GM23248 (cell line): ENCODE measurements around the gene STUM. TPM values are rescaled to one million over a fixed set of nuclear protein-coding genes. Genes with fewer than 3 reads are reported as not detected.

Experiments
- DNase-seq: peaks from one replicate; pipeline ENCODE4 v3.0.0-alpha.2; 2015
- H2AFZ ChIP-seq: fragments of 200-600 bp; sonication (generic); 2 replicates; pipeline ENCODE4 v1.6.1; 2016; ENCODE audit warnings: antibody characterized with exemption
- H3F3A ChIP-seq: fragments of 200-600 bp; sonication (generic); 2 replicates; pipeline ENCODE4 v1.6.1; 2016; ENCODE audit warnings: mild to moderate bottlenecking, antibody characterized with exemption, mixed run types; ENCODE audit not compliant: insufficient read depth
- H3K27ac ChIP-seq: fragments of 200-600 bp; sonication (generic); 2 replicates; pipeline ENCODE4 v1.5.1; 2016; ENCODE audit warnings: mild to moderate bottlenecking
- H3K27me3 ChIP-seq: fragments of 200-600 bp; sonication (generic); replicated peaks from 2 replicates; pipeline ENCODE4 v1.6.1; 2016; ENCODE audit warnings: mild to moderate bottlenecking; ENCODE audit not compliant: insufficient read depth
- H3K36me3 ChIP-seq: fragments of 200-600 bp; sonication (generic); 2 replicates; pipeline ENCODE4 v1.6.1; 2016; ENCODE audit warnings: low read depth, mild to moderate bottlenecking
- H3K4me1 ChIP-seq: fragments of 200-600 bp; sonication (generic); 2 replicates; pipeline ENCODE4 v1.6.1; 2016; ENCODE audit warnings: mild to moderate bottlenecking; ENCODE audit not compliant: insufficient read depth
- H3K4me2 ChIP-seq: fragments of 200-600 bp; sonication (generic); one replicate; pipeline ENCODE4 v1.6.1; 2016; ENCODE audit warnings: mild to moderate bottlenecking; ENCODE audit not compliant: unreplicated experiment
- H3K4me3 ChIP-seq: fragments of 200-600 bp; sonication (generic); 2 replicates; pipeline ENCODE4 v1.5.1; 2016; ENCODE audit warnings: mild to moderate bottlenecking
- H3K79me2 ChIP-seq: fragments of 200-600 bp; sonication (generic); 2 replicates; pipeline ENCODE4 v1.6.1; 2016; ENCODE audit warnings: mild to moderate bottlenecking; ENCODE audit not compliant: insufficient read depth
- H3K9ac ChIP-seq: fragments of 200-600 bp; sonication (generic); 2 replicates; pipeline ENCODE4 v1.6.1; 2016; ENCODE audit warnings: mild to moderate bottlenecking
- H3K9me2 ChIP-seq: fragments of 200-600 bp; sonication (generic); 2 replicates; pipeline ENCODE4 v1.6.1; 2016; ENCODE audit warnings: mixed run types, mild to moderate bottlenecking, moderate library complexity; ENCODE audit not compliant: insufficient read depth
- H3K9me3 ChIP-seq: fragments of 200-600 bp; sonication (generic); one replicate; pipeline ENCODE4 v1.6.1; 2017; ENCODE audit warnings: low read depth
- H4K20me1 ChIP-seq: fragments of 200-600 bp; sonication (generic); 2 replicates; pipeline ENCODE4 v1.6.0; 2016; ENCODE audit not compliant: insufficient read depth
- EZH2 ChIP-seq: fragments of 200-600 bp; sonication (generic); IDR thresholded peaks from 2 replicates; pipeline ENCODE4 v1.6.1; 2018; ENCODE audit warnings: antibody characterized with exemption, mild to moderate bottlenecking; ENCODE audit not compliant: insufficient read depth, poor library complexity, severe bottlenecking
- EZH2phosphoT487 ChIP-seq: fragments of 200-600 bp; sonication (generic); IDR thresholded peaks from 2 replicates; pipeline ENCODE4 v1.6.1; 2018; ENCODE audit warnings: antibody characterized with exemption, moderate library complexity, mild to moderate bottlenecking, low read depth; ENCODE audit not compliant: insufficient read depth
- WGBS, 2 experiments: methylation state at CpG; one replicate each; pipeline ENCODE4 v1.1.6; 2015 to 2017; ENCODE audit warnings: low lambda C conversion rate in 2 of 2, low coverage in 1 of 2; ENCODE audit errors: missing lambda C conversion rate in 2 of 2; 5-methylcytosine and 5-hydroxymethylcytosine counted together
- in situ Hi-C: fragments of 300-500 bp; cut with MboI; formaldehyde crosslinking; loops from 2 replicates; pipeline ENCODE4 v1.15.0; 2020
- polyA plus RNA-seq: library from polyadenylated mRNA; unstranded; fragments of >200 nt; fragmentation: Nextera tagmentation; extraction: Ambion mirVana; gene quantifications from 2 replicates; pipeline ENCODE4 v1.2.1, GENCODE V29; 2016
- total RNA-seq: library from RNA; depleted of rRNA; stranded (reverse); fragments of >200 nt; shearing (Covaris generic); gene quantifications from 2 replicates; pipeline ENCODE4 v1.2.3, GENCODE V29; 2014

Gene STUM
- total and polyA plus RNA-seq, 2 experiments from 2014 or later: under 0.01 TPM; not detected in 1

GRCh38 chr1:226519135-226519534, 29.4 kb upstream of the STUM start:
- WGBS, 2 experiments: 25 to 39% methylated on average over 1 of the region's 1 CpG
- H3K36me3 ChIP-seq: no peaks in the 10 kb centered on the region
- TF ChIP-seq EZH2phosphoT487: no peak
- H3K4me1 ChIP-seq: no peaks in the 10 kb centered on the region
- no peak overlapping the region for H2AFZ ChIP-seq
- no peak overlapping the region for H3K27ac ChIP-seq
- H3K27me3 ChIP-seq: peaks cover 14% of the 10 kb centered on the region; the same call in 1 of the 2 replicates
- H3F3A ChIP-seq: no peaks in the 10 kb centered on the region
- DNase-seq: no peak
- H3K4me3 ChIP-seq: no peak overlapping the region
- no peak overlapping the region for H3K9ac ChIP-seq
- no peaks in the 10 kb centered on the region for H3K79me2 ChIP-seq
- H3K9me3 ChIP-seq: no peaks in the 10 kb centered on the region
- no peaks in the 10 kb centered on the region for H3K9me2 ChIP-seq
- no peak overlapping the region for H3K4me2 ChIP-seq
- H4K20me1 ChIP-seq: no peaks in the 10 kb centered on the region
- in situ Hi-C loops: no loop called here

- H3K27me3 ChIP-seq: peaks cover 18% of the 10 kb centered on the region; the same call in 1 of the 2 replicates
- H3K36me3 ChIP-seq: no peaks in the 10 kb centered on the region
- no peak overlapping the region for H3K4me3 ChIP-seq
- in situ Hi-C loops: no loop called here
- no peaks in the 10 kb centered on the region for H3K9me2 ChIP-seq
- H3F3A ChIP-seq: no peaks in the 10 kb centered on the region
- H2AFZ ChIP-seq: no peak overlapping the region
- DNase-seq: no peak
- TF ChIP-seq EZH2phosphoT487 (no peak), EZH2 (no peak)
- 70 to 71% methylated on average over 13 of the region's 13 CpGs for WGBS, 2 experiments
- no peaks in the 10 kb centered on the region for H3K9me3 ChIP-seq
- no peaks in the 10 kb centered on the region for H4K20me1 ChIP-seq
- no peak overlapping the region for H3K27ac ChIP-seq
- H3K9ac ChIP-seq: no peak overlapping the region
- H3K79me2 ChIP-seq: no peaks in the 10 kb centered on the region
- H3K4me1 ChIP-seq: no peaks in the 10 kb centered on the region
- H3K4me2 ChIP-seq: no peak overlapping the region
Observed at GRCh38 chr1:226519716-226520598, 28.6 kb upstream of the STUM start.

GRCh38 chr1:226520640-226521355, 27.8 kb upstream of the STUM start:
- H3K27ac ChIP-seq: no peak overlapping the region
- in situ Hi-C loops: no loop called here
- no peaks in the 10 kb centered on the region for H3K9me3 ChIP-seq
- H3K4me3 ChIP-seq: no peak overlapping the region
- H3K79me2 ChIP-seq: no peaks in the 10 kb centered on the region
- H3K36me3 ChIP-seq: no peaks in the 10 kb centered on the region
- no peak overlapping the region for H2AFZ ChIP-seq
- H4K20me1 ChIP-seq: no peaks in the 10 kb centered on the region
- WGBS, 2 experiments: 65 to 68% methylated on average over 9 of the region's 9 CpGs
- no peaks in the 10 kb centered on the region for H3F3A ChIP-seq
- H3K4me1 ChIP-seq: no peaks in the 10 kb centered on the region
- H3K27me3 ChIP-seq: peaks cover 16% of the 10 kb centered on the region; the same call in 1 of the 2 replicates
- no peak overlapping the region for H3K9ac ChIP-seq
- no peak for TF ChIP-seq EZH2
- no peak for TF ChIP-seq EZH2phosphoT487
- no peak overlapping the region for H3K4me2 ChIP-seq
- DNase-seq: no peak
- no peaks in the 10 kb centered on the region for H3K9me2 ChIP-seq

GRCh38 chr1:226523646-226524406, 24.7 kb upstream of the STUM start:
- TF ChIP-seq EZH2: no peak

More at GRCh38 chr1:226523646-226524406, 24.7 kb upstream of the STUM start:
- H3K79me2 ChIP-seq: no peaks in the 10 kb centered on the region
- H3K27ac ChIP-seq: no peak overlapping the region
- H3K4me1 ChIP-seq: no peaks in the 10 kb centered on the region
- H3K27me3 ChIP-seq: peaks cover 6% of the 10 kb centered on the region; the same call in 1 of the 2 replicates
- no peaks in the 10 kb centered on the region for H3F3A ChIP-seq
- H2AFZ ChIP-seq: no peak overlapping the region
- no peak overlapping the region for H3K4me2 ChIP-seq
- no peaks in the 10 kb centered on the region for H4K20me1 ChIP-seq
- no peaks in the 10 kb centered on the region for H3K36me3 ChIP-seq
- in situ Hi-C loops: no loop called here
- no peak overlapping the region for H3K9ac ChIP-seq
- no peak for DNase-seq
- H3K9me3 ChIP-seq: no peaks in the 10 kb centered on the region
- no peak overlapping the region for H3K4me3 ChIP-seq
- WGBS, 2 experiments: 21 to 26% methylated on average over 8 of the region's 8 CpGs
- H3K9me2 ChIP-seq: no peaks in the 10 kb centered on the region
